K562 (cell line): Measurements from ENCODE around the gene MRPL55. TPM values are rescaled to one million over a fixed set of nuclear protein-coding genes. Genes with fewer than 3 reads are reported as not detected.
A peak's percentile ranks its signal among the peaks of the same experiment; 100 is the strongest.

Experiments used
- CBX8 ChIP-seq: fragments of 200-600 bp; sonication (generic); IDR thresholded peaks from 2 replicates; pipeline ENCODE4 v1.6.1; 2012; ENCODE audit warnings: borderline replicate concordance, mixed run types, low read depth, mild to moderate bottlenecking, moderate library complexity, mixed read lengths, low read length, control low read depth, inconsistent platforms; ENCODE audit not compliant: poor library complexity, severe bottlenecking; ENCODE audit errors: extremely low read depth
- CCAR2 ChIP-seq: fragments of 200-400 bp; formaldehyde crosslinking; IDR thresholded peaks from 2 replicates; pipeline ENCODE4 v1.6.1; 2017; ENCODE audit warnings: mild to moderate bottlenecking, low read depth, low read length
- CCNT2 ChIP-seq: IDR thresholded peaks from 2 replicates; pipeline ENCODE4 v1.6.1; 2011; ENCODE audit warnings: borderline replicate concordance, low read depth, mild to moderate bottlenecking, moderate library complexity, mixed read lengths, low read length; ENCODE audit not compliant: insufficient read length; ENCODE audit errors: extremely low read depth
- CHD2 ChIP-seq: IDR thresholded peaks from 2 replicates; pipeline ENCODE4 v1.6.1; 2011; ENCODE audit warnings: low read depth, low read length
- CHD4 ChIP-seq: fragments of 200-600 bp; sonication (generic); IDR thresholded peaks from 3 replicates; pipeline ENCODE4 v1.6.1; 2012; ENCODE audit warnings: low read depth, mild to moderate bottlenecking, mixed read lengths, low read length, inconsistent platforms; ENCODE audit not compliant: insufficient read depth, insufficient replicate concordance, poor library complexity, severe bottlenecking
- CREB1 ChIP-seq, 2 experiments: sonication (generic) in 1 of 2; formaldehyde crosslinking in 1 of 2; IDR thresholded peaks; 2 replicates each; pipeline versions ENCODE4 v1.6.1 to v1.8.0; 2012 to 2022; ENCODE audit warnings: inconsistent platforms in 1 of 2, mild to moderate bottlenecking in 1 of 2, missing genetic modification reagents in 1 of 2, moderate library complexity in 1 of 2
- FUS ChIP-seq: fragments of 200-400 bp; formaldehyde crosslinking; optimal IDR thresholded peaks from 2 replicates; pipeline ENCODE3; 2017; ENCODE audit warnings: low read depth, low read length
- LEF1 ChIP-seq: fragments of 450-650 bp; IDR thresholded peaks from 2 replicates; pipeline ENCODE4 v1.6.1; 2016; ENCODE audit warnings: mild to moderate bottlenecking
- MED1 ChIP-seq: sonication (generic); formaldehyde crosslinking; IDR thresholded peaks from 2 replicates; pipeline ENCODE4 v1.8.1; 2023; ENCODE audit warnings: missing genetic modification reagents, borderline replicate concordance
- MIER1 ChIP-seq: fragments of 450-650 bp; IDR thresholded peaks from 2 replicates; pipeline ENCODE4 v1.6.1; 2016; ENCODE audit warnings: antibody characterized with exemption, mild to moderate bottlenecking, low read depth
- ZNF253 ChIP-seq: fragments of 250-450 bp; sonication (Bioruptor Pico); conservative IDR thresholded peaks from 2 replicates; pipeline ENCODE4 v1.6.1; 2021; ENCODE audit warnings: mild to moderate bottlenecking
- ZNF717 ChIP-seq: fragments of 250-450 bp; sonication (Bioruptor Pico); IDR thresholded peaks from 2 replicates; pipeline ENCODE4 v1.5.0; 2021
- ZNF75A ChIP-seq: fragments of 450-650 bp; formaldehyde crosslinking; IDR thresholded peaks from 2 replicates; pipeline ENCODE4 v1.4.0; 2020; ENCODE audit warnings: mild to moderate bottlenecking
- polyA plus RNA-seq, 8 experiments: library from polyadenylated mRNA; depleted of rRNA in 4 of 8; stranded (reverse) in 5 of 8; unstranded in 3 of 8; fragments of >200 nt; fragmentation: Nextera tagmentation in 2 of 8; fragmentation: Illumina TruSeq in 1 of 8; extraction: Ambion mirVana in 2 of 8; extraction: Trizol in 1 of 8; gene quantifications; 2 replicates each; pipeline versions ENCODE4 v1.2.1 to v1.2.3, GENCODE V29; 2011 to 2014; ENCODE audit warnings: inconsistent platforms in 1 of 8, missing spikeins in 1 of 8
- total RNA-seq, 7 experiments: library from RNA; depleted of rRNA in 6 of 7; stranded (reverse); fragments of >200 nt in 6 of 7; fragmentation: Illumina TruSeq in 2 of 7; extraction: Trizol in 2 of 7; gene quantifications; 2 replicates each; pipeline versions ENCODE4 v1.2.1 to v1.2.3, GENCODE V29; 2011 to 2021; ENCODE audit warnings: low replicate concordance in 1 of 7
- TF ChIP-seq, protein P1 (sequence below): fragments of 250-450 bp; sonication (Bioruptor Pico); IDR thresholded peaks from 2 replicates; pipeline ENCODE4 v1.5.0; 2021; ENCODE audit warnings: mild to moderate bottlenecking, borderline replicate concordance
- TF ChIP-seq, protein P2 (sequence below): fragments of 450-650 bp; IDR thresholded peaks from 2 replicates; pipeline ENCODE4 v1.6.1; 2017; ENCODE audit warnings: antibody characterized with exemption, mild to moderate bottlenecking
- TF ChIP-seq, protein P3 (sequence below): fragments of 450-650 bp; IDR thresholded peaks from 2 replicates; pipeline ENCODE4 v1.6.1; 2018; ENCODE audit not compliant: partially characterized antibody

The MRPL55 gene
- total and polyA plus RNA-seq, 9 of the 15 experiments (the other 6 are each of a cell fraction or from before 2014, with no cell fraction given): 34.9 to 228 (median 81.0) TPM

DNA sequence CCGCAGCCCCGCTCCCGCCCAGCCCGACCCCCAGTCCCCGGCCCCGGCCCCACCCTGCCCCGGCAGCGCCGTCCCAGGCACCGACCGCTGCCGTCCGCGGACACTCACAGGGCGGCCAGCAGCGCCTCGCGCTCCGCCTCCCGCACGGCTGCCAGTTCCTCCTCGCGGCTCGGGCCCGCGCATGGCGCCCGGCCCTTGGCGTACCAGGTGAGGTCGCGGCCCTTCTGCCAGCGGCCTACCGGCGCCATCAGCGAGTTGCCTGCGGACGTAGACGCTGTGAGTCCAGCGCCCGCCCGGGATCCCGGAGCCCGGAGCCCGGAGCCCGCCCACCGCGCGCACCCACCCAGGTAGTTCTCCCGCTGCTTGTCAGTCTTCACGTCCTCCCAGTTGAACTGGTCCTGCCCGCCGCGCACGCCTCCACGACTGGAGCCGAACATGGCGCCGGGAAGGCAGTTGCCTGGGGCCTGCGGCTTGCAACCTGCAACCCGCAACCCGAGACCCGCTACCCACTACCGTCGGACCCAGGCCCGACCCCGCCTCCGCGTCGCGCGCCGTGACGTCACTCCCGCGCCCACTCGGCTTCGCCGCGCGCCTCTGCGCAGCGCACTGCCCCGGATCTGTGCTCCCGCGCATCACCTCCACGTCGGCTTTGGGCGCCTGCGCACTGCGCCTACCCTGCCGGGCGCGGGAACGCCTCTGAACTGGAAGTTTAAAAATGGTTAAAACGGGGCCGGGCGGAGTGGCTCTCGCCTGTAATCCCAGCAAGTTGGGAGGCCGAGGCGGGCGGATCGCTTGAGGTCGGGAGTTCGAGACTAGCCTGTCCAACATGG, 6.1 kb downstream of the MRPL55 start, which contains the start of gene C1orf35 (continued):
- TF ChIP-seq ZNF253: no peak
- TF ChIP-seq CREB1 (IDR thresholded peaks at IDR 0.05): peak; percentile 99
- TF ChIP-seq CREB1 (CRISPR knock-in tag; IDR thresholded peaks at IDR 0.05): peak; percentile 100
- peak; percentile 85 for TF ChIP-seq CCNT2
- TF ChIP-seq, protein P1, sequence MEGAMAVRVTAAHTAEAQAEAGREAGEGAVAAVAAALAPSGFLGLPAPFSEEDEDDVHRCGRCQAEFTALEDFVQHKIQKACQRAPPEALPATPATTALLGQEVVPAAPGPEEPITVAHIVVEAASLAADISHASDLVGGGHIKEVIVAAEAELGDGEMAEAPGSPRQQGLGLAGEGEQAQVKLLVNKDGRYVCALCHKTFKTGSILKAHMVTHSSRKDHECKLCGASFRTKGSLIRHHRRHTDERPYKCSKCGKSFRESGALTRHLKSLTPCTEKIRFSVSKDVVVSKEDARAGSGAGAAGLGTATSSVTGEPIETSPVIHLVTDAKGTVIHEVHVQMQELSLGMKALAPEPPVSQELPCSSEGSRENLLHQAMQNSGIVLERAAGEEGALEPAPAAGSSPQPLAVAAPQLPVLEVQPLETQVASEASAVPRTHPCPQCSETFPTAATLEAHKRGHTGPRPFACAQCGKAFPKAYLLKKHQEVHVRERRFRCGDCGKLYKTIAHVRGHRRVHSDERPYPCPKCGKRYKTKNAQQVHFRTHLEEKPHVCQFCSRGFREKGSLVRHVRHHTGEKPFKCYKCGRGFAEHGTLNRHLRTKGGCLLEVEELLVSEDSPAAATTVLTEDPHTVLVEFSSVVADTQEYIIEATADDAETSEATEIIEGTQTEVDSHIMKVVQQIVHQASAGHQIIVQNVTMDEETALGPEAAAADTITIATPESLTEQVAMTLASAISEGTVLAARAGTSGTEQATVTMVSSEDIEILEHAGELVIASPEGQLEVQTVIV (CRISPR knock-in tag): no peak
- TF ChIP-seq CHD4: no peak
- TF ChIP-seq FUS: peak; percentile 62
- TF ChIP-seq MIER1: no peak
- TF ChIP-seq, protein P2, sequence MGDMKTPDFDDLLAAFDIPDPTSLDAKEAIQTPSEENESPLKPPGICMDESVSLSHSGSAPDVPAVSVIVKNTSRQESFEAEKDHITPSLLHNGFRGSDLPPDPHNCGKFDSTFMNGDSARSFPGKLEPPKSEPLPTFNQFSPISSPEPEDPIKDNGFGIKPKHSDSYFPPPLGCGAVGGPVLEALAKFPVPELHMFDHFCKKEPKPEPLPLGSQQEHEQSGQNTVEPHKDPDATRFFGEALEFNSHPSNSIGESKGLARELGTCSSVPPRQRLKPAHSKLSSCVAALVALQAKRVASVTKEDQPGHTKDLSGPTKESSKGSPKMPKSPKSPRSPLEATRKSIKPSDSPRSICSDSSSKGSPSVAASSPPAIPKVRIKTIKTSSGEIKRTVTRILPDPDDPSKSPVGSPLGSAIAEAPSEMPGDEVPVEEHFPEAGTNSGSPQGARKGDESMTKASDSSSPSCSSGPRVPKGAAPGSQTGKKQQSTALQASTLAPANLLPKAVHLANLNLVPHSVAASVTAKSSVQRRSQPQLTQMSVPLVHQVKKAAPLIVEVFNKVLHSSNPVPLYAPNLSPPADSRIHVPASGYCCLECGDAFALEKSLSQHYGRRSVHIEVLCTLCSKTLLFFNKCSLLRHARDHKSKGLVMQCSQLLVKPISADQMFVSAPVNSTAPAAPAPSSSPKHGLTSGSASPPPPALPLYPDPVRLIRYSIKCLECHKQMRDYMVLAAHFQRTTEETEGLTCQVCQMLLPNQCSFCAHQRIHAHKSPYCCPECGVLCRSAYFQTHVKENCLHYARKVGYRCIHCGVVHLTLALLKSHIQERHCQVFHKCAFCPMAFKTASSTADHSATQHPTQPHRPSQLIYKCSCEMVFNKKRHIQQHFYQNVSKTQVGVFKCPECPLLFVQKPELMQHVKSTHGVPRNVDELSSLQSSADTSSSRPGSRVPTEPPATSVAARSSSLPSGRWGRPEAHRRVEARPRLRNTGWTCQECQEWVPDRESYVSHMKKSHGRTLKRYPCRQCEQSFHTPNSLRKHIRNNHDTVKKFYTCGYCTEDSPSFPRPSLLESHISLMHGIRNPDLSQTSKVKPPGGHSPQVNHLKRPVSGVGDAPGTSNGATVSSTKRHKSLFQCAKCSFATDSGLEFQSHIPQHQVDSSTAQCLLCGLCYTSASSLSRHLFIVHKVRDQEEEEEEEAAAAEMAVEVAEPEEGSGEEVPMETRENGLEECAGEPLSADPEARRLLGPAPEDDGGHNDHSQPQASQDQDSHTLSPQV: peak; percentile 53; the same call in 1 of the 2 replicates
- no peak for TF ChIP-seq ZNF75A (CRISPR knock-in tag)
- TF ChIP-seq, protein P3, sequence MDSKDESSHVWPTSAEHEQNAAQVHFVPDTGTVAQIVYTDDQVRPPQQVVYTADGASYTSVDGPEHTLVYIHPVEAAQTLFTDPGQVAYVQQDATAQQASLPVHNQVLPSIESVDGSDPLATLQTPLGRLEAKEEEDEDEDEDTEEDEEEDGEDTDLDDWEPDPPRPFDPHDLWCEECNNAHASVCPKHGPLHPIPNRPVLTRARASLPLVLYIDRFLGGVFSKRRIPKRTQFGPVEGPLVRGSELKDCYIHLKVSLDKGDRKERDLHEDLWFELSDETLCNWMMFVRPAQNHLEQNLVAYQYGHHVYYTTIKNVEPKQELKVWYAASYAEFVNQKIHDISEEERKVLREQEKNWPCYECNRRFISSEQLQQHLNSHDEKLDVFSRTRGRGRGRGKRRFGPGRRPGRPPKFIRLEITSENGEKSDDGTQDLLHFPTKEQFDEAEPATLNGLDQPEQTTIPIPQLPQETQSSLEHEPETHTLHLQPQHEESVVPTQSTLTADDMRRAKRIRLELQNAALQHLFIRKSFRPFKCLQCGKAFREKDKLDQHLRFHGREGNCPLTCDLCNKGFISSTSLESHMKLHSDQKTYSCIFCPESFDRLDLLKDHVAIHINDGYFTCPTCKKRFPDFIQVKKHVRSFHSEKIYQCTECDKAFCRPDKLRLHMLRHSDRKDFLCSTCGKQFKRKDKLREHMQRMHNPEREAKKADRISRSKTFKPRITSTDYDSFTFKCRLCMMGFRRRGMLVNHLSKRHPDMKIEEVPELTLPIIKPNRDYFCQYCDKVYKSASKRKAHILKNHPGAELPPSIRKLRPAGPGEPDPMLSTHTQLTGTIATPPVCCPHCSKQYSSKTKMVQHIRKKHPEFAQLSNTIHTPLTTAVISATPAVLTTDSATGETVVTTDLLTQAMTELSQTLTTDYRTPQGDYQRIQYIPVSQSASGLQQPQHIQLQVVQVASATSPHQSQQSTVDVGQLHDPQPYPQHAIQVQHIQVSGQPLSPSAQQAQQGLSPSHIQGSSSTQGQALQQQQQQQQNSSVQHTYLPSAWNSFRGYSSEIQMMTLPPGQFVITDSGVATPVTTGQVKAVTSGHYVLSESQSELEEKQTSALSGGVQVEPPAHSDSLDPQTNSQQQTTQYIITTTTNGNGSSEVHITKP: no peak
- no peak for TF ChIP-seq CBX8
- TF ChIP-seq LEF1: no peak
- no peak for TF ChIP-seq ZNF717 (CRISPR knock-in tag)
- no peak for TF ChIP-seq CCAR2
- TF ChIP-seq CHD2: 0 out of 2 replicates have a peak, but pooled peaks have one; percentile 3
- TF ChIP-seq MED1: no peak
